Pancreas (tissue), 10 donors: Measurements from ENCODE around the gene BCL7B. TPM values are rescaled to one million over a fixed set of nuclear protein-coding genes. Genes with fewer than 3 reads are reported as not detected.

Experiments
- ATAC-seq, 4 donors: fragments of 200-7000 bp; cut with Tn5 transposase; one replicate each; pipeline versions ENCODE4 v1.8.0 to v1.9.1; 2020; ENCODE audit warnings: mild to moderate bottlenecking in 4 of 4, moderate library complexity in 4 of 4
- DNase-seq, 6 donors: peaks; one replicate each; pipeline ENCODE4 v3.0.0-alpha.2; 2020
- FAIRE-seq: peaks from 2 replicates; lab custom pipeline; 2012; peaks lifted over from hg19 to GRCh38; lab: Jason Lieb, UNC
- H3K27ac ChIP-seq, 4 donors: fragments of 200-600 bp; sonication (generic); 1 replicate in 3 of 4; 2 replicates in 1 of 4; pipeline versions ENCODE4 v1.5.0 to v1.8.0; 2020
- H3K27me3 ChIP-seq, 4 donors: fragments of 200-600 bp; one replicate each; pipeline ENCODE4 v1.8.0; 2021
- H3K36me3 ChIP-seq, 3 donors: fragments of 200-600 bp; sonication (generic) in 1 of 3; one replicate each; pipeline versions ENCODE4 v1.5.0 to v1.8.0; 2020 to 2021
- H3K4me1 ChIP-seq, 3 donors: fragments of 200-600 bp; one replicate each; pipeline ENCODE4 v1.8.0; 2021
- H3K4me3 ChIP-seq, 4 donors: fragments of 200-600 bp; sonication (generic) in 2 of 4; one replicate each; pipeline versions ENCODE4 v1.5.0 to v1.8.0; 2020 to 2021
- H3K9me3 ChIP-seq, 4 donors: fragments of 200-600 bp; one replicate each; pipeline ENCODE4 v1.8.0; 2021
- WGBS, 2 donors: extraction: QIAGEN DNeasy Blood & Tissue Kit; methylation state at CpG; one replicate each; pipeline ENCODE4 v1.1.7; 2013; 5-methylcytosine and 5-hydroxymethylcytosine counted together
- intact Hi-C, 3 donors: fragments of 100-400 bp; cut with DNase I; formaldehyde crosslinking; loops; one replicate each; pipeline versions ENCODE4 v1.11.1 to v1.14.2; 2022
- polyA plus RNA-seq, 2 donors: library from polyadenylated mRNA; stranded (reverse); fragments of 200-250 nt; gene quantifications; one replicate each; pipeline ENCODE4 v1.2.3, GENCODE V29; 2013
- total RNA-seq, 6 donors: library from RNA; stranded (reverse); fragmentation: NEBNext Ultra II Directional in 4 of 6; extraction: Animal tissue kit (Norgen Biotek cat#: 25700) in 4 of 6; gene quantifications; one replicate each; pipeline versions ENCODE4 v1.2.1 to v1.2.4, GENCODE V29; 2021 to 2023
- TF ChIP-seq, protein P1 (sequence below), 4 donors: fragments of 200-600 bp; sonication (generic) in 3 of 4; IDR thresholded peaks; one replicate each; pipeline versions ENCODE4 v1.5.0 to v1.8.0; 2021; ENCODE audit warnings: antibody characterized with exemption in 4 of 4
- donor health status: healthy with polysubstance abuse.
- donor health status: DM: no; HTN: no; CAD: no; lungs with moderate emphysema.
- donor health status: DM: no; HTN: no; CAD: no.
- donor health status: control.
- donor health status: control.
- donor health status: Bipolar disorder and iron deficiency.
- donor health status: DM: yes; HTN: yes; CAD: no.
- donor health status: DM: no; HTN: no; CAD: no.
- donor health status: DM: no; HTN: no; CAD: no.
- donor health status: DM: yes; HTN: yes; CAD: no.

BCL7B gene
- total RNA-seq (10 to 100 TPM; 13.5 to 20.9 (median 17.1) TPM), polyA plus RNA-seq (10 to 100 TPM; 34.4 to 44.6 TPM)

DNA sequence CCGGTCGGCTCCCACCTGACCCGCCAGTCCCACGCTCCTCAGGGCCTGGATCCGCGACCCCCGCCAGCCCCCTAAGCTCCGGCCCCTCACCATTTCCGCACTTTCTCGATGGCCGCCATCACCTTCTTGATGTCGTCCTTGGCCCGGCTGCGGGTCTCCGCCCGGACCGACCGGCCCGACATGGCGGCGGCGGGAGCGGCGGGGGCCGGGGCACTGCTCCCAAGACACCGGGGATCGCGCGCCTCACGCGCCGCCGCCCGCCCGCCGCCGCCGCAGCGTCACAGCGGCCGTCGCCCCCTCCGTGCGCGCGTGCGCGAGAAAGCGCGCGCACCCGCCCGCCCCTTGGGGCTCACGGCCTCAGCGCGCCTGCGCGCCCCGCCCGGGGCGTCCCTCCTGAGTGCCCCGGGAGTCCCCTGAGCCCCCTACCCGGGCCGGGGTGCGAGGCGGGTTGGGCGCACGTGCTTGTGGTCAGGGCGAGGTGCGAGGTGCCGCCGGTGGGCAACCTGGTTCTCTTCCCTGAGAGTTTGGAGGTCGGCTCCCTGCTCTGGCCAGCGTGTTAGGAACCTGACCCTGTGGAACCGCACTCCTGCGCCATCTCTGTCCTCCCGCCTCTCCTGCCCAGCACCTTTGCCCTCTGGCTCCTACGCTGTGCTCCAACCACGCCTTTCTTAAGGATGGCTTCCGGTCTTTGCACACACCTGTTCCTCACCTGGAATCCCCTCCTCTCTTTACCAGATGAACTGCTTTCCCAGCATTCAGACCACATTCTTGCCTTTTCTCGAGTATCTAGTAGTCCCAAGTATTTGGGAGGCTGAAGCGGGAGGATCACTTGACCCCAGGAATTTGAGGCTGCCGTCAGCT, at the start of gene BCL7B:
TSS of gene BCL7B (minus strand) at position 294 of the 861 bp plus-strand sequence. CDS start at position 182, 112 bp downstream.
- H3K4me1 ChIP-seq, result peaks cover 6 to 12% (median 12%) of the 10 kb centered on the region in 3 donors
- WGBS, 2 donors, result 4% methylated on average over 74 to 83 of the region's 83 CpGs

DNA sequence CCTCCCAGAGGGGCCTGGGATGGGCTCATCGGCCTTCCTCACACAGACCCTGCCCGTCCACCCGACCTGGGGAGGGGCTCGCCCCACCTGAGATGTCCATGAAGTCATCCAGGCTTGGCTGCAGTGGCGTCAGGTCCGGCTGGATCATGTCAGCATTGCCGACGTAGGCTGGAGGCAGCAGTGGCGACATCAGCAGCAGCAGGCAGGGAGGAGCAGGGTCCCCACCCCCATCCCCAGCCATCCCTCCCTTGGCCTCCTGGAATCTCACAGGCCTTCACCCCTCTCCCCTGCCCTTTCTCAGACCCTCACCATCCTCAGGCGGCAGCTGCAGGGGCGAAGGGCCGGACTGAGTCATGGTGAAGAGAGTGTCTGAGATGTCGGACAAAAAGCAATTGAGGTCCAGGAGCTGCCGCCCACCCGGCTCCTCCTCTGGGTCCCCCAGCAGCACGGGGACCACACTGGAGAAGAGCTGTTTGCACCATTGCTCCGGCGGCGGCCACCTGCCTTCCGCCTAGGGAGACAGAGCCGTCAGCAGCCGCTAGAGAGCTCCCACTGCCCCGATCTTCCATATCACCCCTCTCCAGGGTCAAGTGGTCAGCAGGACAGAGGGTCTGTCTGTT, 48.2 kb upstream of the BCL7B start:
- no peak for DNase-seq
- H3K9me3 ChIP-seq, result no peaks in the 10 kb centered on the region
- intact Hi-C loops, result loop anchor here in 2 of 3 donors (5.0 to 10.0 kb wide), 3 partner anchors 119 to 252 kb away; no protein-coding TSS in a partner anchor
- WGBS, 2 donors, result 79 to 83% methylated on average over 21 to 23 of the region's 23 CpGs
- H3K4me1 ChIP-seq, result no peaks in the 10 kb centered on the region
- TF ChIP-seq, protein P1, sequence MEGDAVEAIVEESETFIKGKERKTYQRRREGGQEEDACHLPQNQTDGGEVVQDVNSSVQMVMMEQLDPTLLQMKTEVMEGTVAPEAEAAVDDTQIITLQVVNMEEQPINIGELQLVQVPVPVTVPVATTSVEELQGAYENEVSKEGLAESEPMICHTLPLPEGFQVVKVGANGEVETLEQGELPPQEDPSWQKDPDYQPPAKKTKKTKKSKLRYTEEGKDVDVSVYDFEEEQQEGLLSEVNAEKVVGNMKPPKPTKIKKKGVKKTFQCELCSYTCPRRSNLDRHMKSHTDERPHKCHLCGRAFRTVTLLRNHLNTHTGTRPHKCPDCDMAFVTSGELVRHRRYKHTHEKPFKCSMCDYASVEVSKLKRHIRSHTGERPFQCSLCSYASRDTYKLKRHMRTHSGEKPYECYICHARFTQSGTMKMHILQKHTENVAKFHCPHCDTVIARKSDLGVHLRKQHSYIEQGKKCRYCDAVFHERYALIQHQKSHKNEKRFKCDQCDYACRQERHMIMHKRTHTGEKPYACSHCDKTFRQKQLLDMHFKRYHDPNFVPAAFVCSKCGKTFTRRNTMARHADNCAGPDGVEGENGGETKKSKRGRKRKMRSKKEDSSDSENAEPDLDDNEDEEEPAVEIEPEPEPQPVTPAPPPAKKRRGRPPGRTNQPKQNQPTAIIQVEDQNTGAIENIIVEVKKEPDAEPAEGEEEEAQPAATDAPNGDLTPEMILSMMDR (IDR thresholded peaks at IDR 0.05), result no peak
- no peak for FAIRE-seq
- ATAC-seq, result no peak
- no peak overlapping the region for H3K27ac ChIP-seq
- H3K4me3 ChIP-seq, result no peak overlapping the region
- no peaks in the 10 kb centered on the region for H3K27me3 ChIP-seq
- no peaks in the 10 kb centered on the region for H3K36me3 ChIP-seq

More for the DNA sequence above, at the start of gene BCL7B:
- H3K27ac ChIP-seq, result peak within 1 kb of the TSS; percentile 96 to 97 (median 97)
- no peaks in the 10 kb centered on the region for H3K9me3 ChIP-seq
- FAIRE-seq (no peak), DNase-seq (peak; percentile 60 to 90 (median 76)), ATAC-seq (peak; percentile 64 to 79 (median 70))
- no peaks in the 10 kb centered on the region for H3K27me3 ChIP-seq
- intact Hi-C loops, result no loop called here
- no peaks in the 10 kb centered on the region for H3K36me3 ChIP-seq
- TF ChIP-seq, protein P1 (IDR thresholded peaks at IDR 0.05), result no peak
- peak within 1 kb of the TSS; percentile 46 to 77 (median 59) for H3K4me3 ChIP-seq

DNA sequence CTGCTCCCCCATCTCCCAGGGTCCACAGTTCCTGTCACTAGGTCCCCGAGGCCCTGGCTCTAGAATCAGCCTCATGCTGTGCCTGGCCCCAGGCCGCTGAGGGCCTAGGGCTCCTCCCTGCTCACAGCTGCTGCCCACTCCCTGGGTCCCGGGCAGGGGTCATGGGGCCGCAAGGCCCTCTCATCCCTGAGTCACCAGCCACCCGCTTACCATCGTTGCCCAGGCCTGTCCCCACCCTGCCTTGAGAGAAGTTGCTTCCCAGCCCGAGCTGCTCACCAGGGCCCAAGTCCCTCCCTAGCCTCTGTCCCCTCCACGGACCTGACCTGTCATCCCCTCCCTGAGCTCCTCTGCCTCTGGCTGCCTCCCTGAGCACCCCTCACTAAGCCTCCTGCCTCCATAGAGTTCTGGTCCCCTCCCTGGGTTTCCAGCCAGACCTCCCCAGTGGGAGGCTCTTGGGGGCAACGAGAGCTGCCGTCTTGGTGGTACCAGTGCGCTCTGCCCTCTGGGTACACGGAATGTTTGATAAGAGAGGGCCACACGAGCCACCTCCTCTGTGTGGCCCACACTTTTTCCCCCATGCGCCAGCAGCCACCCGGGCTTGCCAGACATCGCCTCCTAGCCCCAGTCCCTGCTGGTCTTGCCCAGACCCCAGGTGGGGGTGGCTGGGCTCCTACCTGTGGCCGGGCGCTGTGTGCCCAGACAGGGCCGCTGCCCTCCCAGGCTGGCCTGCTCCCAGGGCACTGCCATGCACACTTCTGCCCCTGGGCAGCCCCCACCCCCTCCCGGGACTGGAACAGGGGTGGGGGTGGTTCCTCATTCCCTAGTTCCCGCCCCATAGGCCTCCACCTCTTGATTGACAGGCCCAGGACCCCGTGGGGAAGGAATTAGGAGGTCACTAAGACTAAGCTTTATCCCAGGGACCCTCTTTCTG, 45.5 kb upstream of the BCL7B start:
- ATAC-seq (peak in 3 of 4 donors; percentile 5 to 30 (median 11)), FAIRE-seq (no peak)

DNA sequence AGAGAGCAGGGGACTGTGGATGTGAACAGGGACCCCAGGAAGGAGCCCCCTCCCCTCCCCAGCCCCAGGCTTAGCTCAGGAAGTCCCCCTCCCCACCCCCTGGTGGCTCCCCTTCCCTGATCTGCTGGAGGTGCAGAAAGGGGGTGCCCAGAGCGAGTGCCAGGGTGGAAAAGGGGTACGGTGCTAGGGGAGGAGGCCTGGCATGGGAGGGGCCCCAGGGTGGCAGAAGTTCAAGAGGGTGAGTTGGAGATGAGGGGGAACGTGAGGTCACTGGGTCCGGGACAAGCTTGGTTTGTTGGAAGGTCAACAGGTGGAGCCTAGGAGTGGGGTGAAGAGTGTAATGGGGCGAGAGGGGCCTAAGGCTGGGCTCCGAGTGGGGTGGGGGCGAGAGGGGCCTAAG, 42.4 kb upstream of the BCL7B start:
- no peaks in the 10 kb centered on the region for H3K27me3 ChIP-seq
- no peak overlapping the region for H3K27ac ChIP-seq
- no peaks in the 10 kb centered on the region for H3K9me3 ChIP-seq
- no peaks in the 10 kb centered on the region for H3K36me3 ChIP-seq
- H3K4me1 ChIP-seq, result no peaks in the 10 kb centered on the region
- no peak for FAIRE-seq
- intact Hi-C loops, result loop anchor here in 2 of 3 donors (5.0 to 10.0 kb wide), 2 partner anchors 122 to 125 kb away; no protein-coding TSS in a partner anchor
- ATAC-seq, result no peak
- no peak overlapping the region for H3K4me3 ChIP-seq
- DNase-seq, result no peak
- TF ChIP-seq, protein P1 (IDR thresholded peaks at IDR 0.05), result no peak
- WGBS, 2 donors, result 40 to 42% methylated on average over 7 of the region's 7 CpGs

More for the DNA sequence above, 45.5 kb upstream of the BCL7B start:
- intact Hi-C loops, result loop anchor here in 2 of 3 donors (5.0 to 10.0 kb wide), 2 partner anchors 119 to 122 kb away; no protein-coding TSS in a partner anchor
- no peaks in the 10 kb centered on the region for H3K36me3 ChIP-seq
- H3K9me3 ChIP-seq, result no peaks in the 10 kb centered on the region
- WGBS, 2 donors, result 30 to 48% methylated on average over 22 of the region's 22 CpGs
- H3K27ac ChIP-seq, result no peak overlapping the region
- H3K27me3 ChIP-seq, result no peaks in the 10 kb centered on the region
- no peak overlapping the region for H3K4me3 ChIP-seq
- no peaks in the 10 kb centered on the region for H3K4me1 ChIP-seq
- DNase-seq, result no peak
- TF ChIP-seq, protein P1 (IDR thresholded peaks at IDR 0.05), result no peak
